Endothelial cell of umbilical vein (primary cell): ENCODE data around the gene GFOD1. TPM values are rescaled to one million over a fixed set of nuclear protein-coding genes. Genes with fewer than 3 reads are reported as not detected.

Source experiments
- BruUV-seq: library from RNA; stranded (reverse); fragments of 400-500 nt; replicated peaks from 2 replicates; lab custom pipeline; 2021; lab: Mats Ljungman, UMichigan
- CTCF ChIA-PET: fragments of 300-600, 350-600 bp; sonication (Branson Sonifier 250); formaldehyde crosslinking; loops from one replicate; lab custom pipeline; 2021; ENCODE audit warnings: antibody characterized with exemption, inconsistent platforms; lab: Charles Lee
- POLR2A ChIA-PET: fragments of 300-600, 350-600 bp; sonication (Branson Sonifier 250); formaldehyde crosslinking; loops from one replicate; lab custom pipeline; 2021; ENCODE audit warnings: antibody characterized with exemption, inconsistent platforms; lab: Charles Lee
- DNase-seq: peaks from one replicate; pipeline ENCODE4 v3.0.0-alpha.2; 2011; ENCODE audit warnings: low read depth, low spot score
- FAIRE-seq: peaks from 2 replicates; lab custom pipeline; 2011; peaks lifted over from hg19 to GRCh38; lab: Jason Lieb, UNC
- H2AFZ ChIP-seq: 2 replicates; pipeline ENCODE4 v1.6.0; 2012; ENCODE audit warnings: low read depth, low read length, control low read depth, inconsistent platforms
- H3K27ac ChIP-seq: 2 replicates; pipeline ENCODE4 v1.5.1; 2011; ENCODE audit warnings: low read depth, mild to moderate bottlenecking, control low read depth, low read length, moderate library complexity; ENCODE audit not compliant: insufficient read depth
- H3K27me3 ChIP-seq, 2 experiments: 2 replicates each; pipeline versions ENCODE4 v1.6.0 to v1.6.1; 2011; ENCODE audit warnings: low read length in 2 of 2, mixed read lengths in 1 of 2; ENCODE audit not compliant: control insufficient read depth in 2 of 2, insufficient read depth in 2 of 2
- H3K36me3 ChIP-seq, 2 experiments: 2 replicates in 1 of 2; 3 replicates in 1 of 2; pipeline ENCODE4 v1.5.1; 2011; ENCODE audit warnings: low read length in 2 of 2, mild to moderate bottlenecking in 1 of 2, moderate library complexity in 1 of 2; ENCODE audit not compliant: control insufficient read depth in 2 of 2, insufficient read depth in 2 of 2; ENCODE audit errors: extremely low read depth in 1 of 2
- H3K4me1 ChIP-seq: 3 replicates; pipeline ENCODE4 v1.5.1; 2011; ENCODE audit warnings: mild to moderate bottlenecking, low read length; ENCODE audit not compliant: control insufficient read depth, insufficient read depth; ENCODE audit errors: extremely low read depth
- H3K4me2 ChIP-seq: 2 replicates; pipeline ENCODE4 v1.6.1; 2011; ENCODE audit warnings: low read length, control low read depth, mixed read lengths; ENCODE audit not compliant: insufficient read depth
- H3K4me3 ChIP-seq, 3 experiments: fragments of 200-600 bp in 1 of 3; sonication (generic), shearing (Covaris generic) in 1 of 3; replicated peaks in 1 of 3; 2 replicates each; pipeline ENCODE4 v1.5.1; 2011 to 2016; ENCODE audit warnings: control low read depth in 3 of 3, low read length in 3 of 3, mild to moderate bottlenecking in 2 of 3, inconsistent platforms in 1 of 3, low read depth in 1 of 3, moderate library complexity in 1 of 3; ENCODE audit not compliant: insufficient read depth in 1 of 3
- H3K79me2 ChIP-seq: 2 replicates; pipeline ENCODE4 v1.6.0; 2012; ENCODE audit warnings: low read length, inconsistent platforms; ENCODE audit not compliant: control insufficient read depth, insufficient read depth
- H3K9ac ChIP-seq: replicated peaks from 2 replicates; pipeline ENCODE3; 2011; ENCODE audit warnings: low read length, control low read depth; ENCODE audit not compliant: insufficient read depth; ENCODE audit errors: extremely low read depth
- H3K9me1 ChIP-seq: replicated peaks from 3 replicates; pipeline ENCODE4 v1.6.0; 2011; ENCODE audit warnings: mild to moderate bottlenecking, low read length; ENCODE audit not compliant: control insufficient read depth, insufficient read depth; ENCODE audit errors: extremely low read depth
- H3K9me3 ChIP-seq: replicated peaks from 2 replicates; pipeline ENCODE4 v1.5.1; 2012; ENCODE audit warnings: low read length, inconsistent platforms; ENCODE audit not compliant: control insufficient read depth, insufficient read depth
- H4K20me1 ChIP-seq: replicated peaks from 2 replicates; pipeline ENCODE3; 2011; ENCODE audit warnings: mild to moderate bottlenecking, low read length; ENCODE audit not compliant: control insufficient read depth, insufficient read depth; ENCODE audit errors: extremely low read depth
- CTCF ChIP-seq, 2 donors: IDR thresholded peaks; 1 replicate in 1 of 2; 2 replicates in 1 of 2; pipeline ENCODE4 v1.5.1; 2011; ENCODE audit warnings: low read length in 2 of 2, mild to moderate bottlenecking in 2 of 2, moderate library complexity in 2 of 2, control low read depth in 1 of 2, inconsistent platforms in 1 of 2, low read depth in 1 of 2; ENCODE audit not compliant: insufficient read depth in 1 of 2; ENCODE audit errors: extremely low read depth in 1 of 2
- GATA2 ChIP-seq: IDR thresholded peaks from 2 replicates; pipeline ENCODE4 v1.7.0; 2011; ENCODE audit warnings: low read depth, mild to moderate bottlenecking, moderate library complexity, mixed read lengths, low read length; ENCODE audit not compliant: insufficient read length, insufficient read depth
- POLR2A ChIP-seq: IDR thresholded peaks from 2 replicates; pipeline ENCODE4 v1.6.1; 2012; ENCODE audit warnings: low read depth, mild to moderate bottlenecking, control low read depth, low read length
- POLR2AphosphoS5 ChIP-seq: IDR thresholded peaks from 2 replicates; pipeline ENCODE4 v1.6.1; 2012; ENCODE audit warnings: low read depth, mild to moderate bottlenecking, control low read depth, low read length, moderate library complexity; ENCODE audit not compliant: insufficient read depth
- dilution Hi-C: fragments of 300-500 bp; cut with MboI; formaldehyde crosslinking; loops from one replicate; pipeline ENCODE4 v1.15.0; 2019; ENCODE audit warnings: low sequenced_read_pairs; ENCODE audit not compliant: extremely low pct_ligation_motif_present
- intact Hi-C: fragments of 100-400 bp; cut with micrococcal nuclease; formaldehyde crosslinking; loops from one replicate; pipeline ENCODE4 v1.10.0; 2022
- polyA plus RNA-seq, 4 experiments: library from polyadenylated mRNA; depleted of rRNA in 3 of 4; stranded (reverse) in 3 of 4; unstranded in 1 of 4; fragments of >200 nt; gene quantifications; 2 replicates each; pipeline versions ENCODE4 v1.2.1 to v1.2.3, GENCODE V29; 2011 to 2012; ENCODE audit warnings: missing spikeins in 1 of 4
- total RNA-seq: library from RNA; stranded (reverse); gene quantifications from 2 replicates; pipeline ENCODE4 v1.2.3, GENCODE V29; 2021

The GFOD1 gene
- total and polyA plus RNA-seq, 2 donors (not counting 3 experiments of a cell fraction or from before 2014, with no cell fraction given): 12.1 to 24.1 TPM

- no peak for DNase-seq
- dilution Hi-C loops: no loop called here
- Histone ChIP-seq H3K4me2 (no peak overlapping the region), H3K9ac (no peak overlapping the region), H3K27me3 (no peaks in the 10 kb centered on the region), H3K9me3 (no peaks in the 10 kb centered on the region), H3K9me1 (no peaks in the 10 kb centered on the region), H4K20me1 (no peaks in the 10 kb centered on the region), H3K4me3 (no peak overlapping the region), H2AFZ (no peak overlapping the region), H3K4me1 (peaks cover 23% of the 10 kb centered on the region), H3K79me2 (no peaks in the 10 kb centered on the region), H3K36me3 (peaks cover 0 to under 1% of the 10 kb centered on the region in 2 experiments), H3K27ac (no peak overlapping the region)
- POLR2A ChIA-PET: no interaction called here
- CTCF ChIA-PET: no interaction called here
- no peak for TF ChIP-seq POLR2A
- TF ChIP-seq CTCF (IDR thresholded peaks at IDR 0.05; ENCODE audit: extremely low read depth in 1 of 2, insufficient read depth in 1 of 2, low read depth in 1 of 2, low read length in 2 of 2): no peak
- intact Hi-C loops: no loop called here
- BruUV-seq: no TSS peak
- FAIRE-seq: no peak
These were observed 116.8 kb downstream of the GFOD1 start for GRCh38 chr6:13370623-13371022.

- ChIA-PET CTCF (no interaction called here), POLR2A (no interaction called here)
- H3K9me1 ChIP-seq: no peaks in the 10 kb centered on the region
- H3K9me3 ChIP-seq: no peaks in the 10 kb centered on the region
- H3K79me2 ChIP-seq: no peaks in the 10 kb centered on the region
- H3K36me3 ChIP-seq: peaks cover 0 to 10% of the 10 kb centered on the region in 2 experiments
- H3K4me2 ChIP-seq: no peak overlapping the region
- BruUV-seq: no TSS peak
- H3K27me3 ChIP-seq: no peaks in the 10 kb centered on the region
- no peak overlapping the region for H3K4me3 ChIP-seq
- no peak for TF ChIP-seq CTCF (IDR thresholded peaks at IDR 0.05; ENCODE audit: extremely low read depth in 1 of 2, insufficient read depth in 1 of 2, low read depth in 1 of 2, low read length in 2 of 2)
- no peak for TF ChIP-seq GATA2
- TF ChIP-seq POLR2AphosphoS5: no peak
- intact Hi-C loops: no loop called here
- H4K20me1 ChIP-seq: no peaks in the 10 kb centered on the region
- FAIRE-seq (no peak), DNase-seq (no peak)
- H3K27ac ChIP-seq: no peak overlapping the region
- no peak overlapping the region for H2AFZ ChIP-seq
- peaks cover 23% of the 10 kb centered on the region for H3K4me1 ChIP-seq
- dilution Hi-C loops: no loop called here
- H3K9ac ChIP-seq: no peak overlapping the region
These were observed 117.8 kb downstream of the GFOD1 start for GRCh38 chr6:13369591-13369990.
